Endothelial cell of umbilical vein (primary cell): ENCODE results near the gene FHOD3. TPM values are rescaled to one million over a fixed set of nuclear protein-coding genes. Genes with fewer than 3 reads are reported as not detected.

Experiments used
- BruUV-seq: library from RNA; stranded (reverse); fragments of 400-500 nt; replicated peaks from 2 replicates; lab custom pipeline; 2021; lab: Mats Ljungman, UMichigan
- CTCF ChIA-PET: fragments of 300-600, 350-600 bp; sonication (Branson Sonifier 250); formaldehyde crosslinking; loops from one replicate; lab custom pipeline; 2021; ENCODE audit warnings: antibody characterized with exemption, inconsistent platforms; lab: Charles Lee
- POLR2A ChIA-PET: fragments of 300-600, 350-600 bp; sonication (Branson Sonifier 250); formaldehyde crosslinking; loops from one replicate; lab custom pipeline; 2021; ENCODE audit warnings: antibody characterized with exemption, inconsistent platforms; lab: Charles Lee
- DNase-seq: peaks from one replicate; pipeline ENCODE4 v3.0.0-alpha.2; 2011; ENCODE audit warnings: low read depth, low spot score
- FAIRE-seq: peaks from 2 replicates; lab custom pipeline; 2011; peaks lifted over from hg19 to GRCh38; lab: Jason Lieb, UNC
- H2AFZ ChIP-seq: 2 replicates; pipeline ENCODE4 v1.6.0; 2012; ENCODE audit warnings: low read depth, low read length, control low read depth, inconsistent platforms
- H3K27ac ChIP-seq: 2 replicates; pipeline ENCODE4 v1.5.1; 2011; ENCODE audit warnings: low read depth, mild to moderate bottlenecking, control low read depth, low read length, moderate library complexity; ENCODE audit not compliant: insufficient read depth
- H3K27me3 ChIP-seq, 2 experiments: 2 replicates each; pipeline versions ENCODE4 v1.6.0 to v1.6.1; 2011; ENCODE audit warnings: low read length in 2 of 2, mixed read lengths in 1 of 2; ENCODE audit not compliant: control insufficient read depth in 2 of 2, insufficient read depth in 2 of 2
- H3K36me3 ChIP-seq, 2 experiments: 2 replicates in 1 of 2; 3 replicates in 1 of 2; pipeline ENCODE4 v1.5.1; 2011; ENCODE audit warnings: low read length in 2 of 2, mild to moderate bottlenecking in 1 of 2, moderate library complexity in 1 of 2; ENCODE audit not compliant: control insufficient read depth in 2 of 2, insufficient read depth in 2 of 2; ENCODE audit errors: extremely low read depth in 1 of 2
- H3K4me1 ChIP-seq: 3 replicates; pipeline ENCODE4 v1.5.1; 2011; ENCODE audit warnings: mild to moderate bottlenecking, low read length; ENCODE audit not compliant: control insufficient read depth, insufficient read depth; ENCODE audit errors: extremely low read depth
- H3K4me2 ChIP-seq: 2 replicates; pipeline ENCODE4 v1.6.1; 2011; ENCODE audit warnings: low read length, control low read depth, mixed read lengths; ENCODE audit not compliant: insufficient read depth
- H3K4me3 ChIP-seq, 3 experiments: fragments of 200-600 bp in 1 of 3; sonication (generic), shearing (Covaris generic) in 1 of 3; replicated peaks in 1 of 3; 2 replicates each; pipeline ENCODE4 v1.5.1; 2011 to 2016; ENCODE audit warnings: control low read depth in 3 of 3, low read length in 3 of 3, mild to moderate bottlenecking in 2 of 3, inconsistent platforms in 1 of 3, low read depth in 1 of 3, moderate library complexity in 1 of 3; ENCODE audit not compliant: insufficient read depth in 1 of 3
- H3K79me2 ChIP-seq: 2 replicates; pipeline ENCODE4 v1.6.0; 2012; ENCODE audit warnings: low read length, inconsistent platforms; ENCODE audit not compliant: control insufficient read depth, insufficient read depth
- H3K9ac ChIP-seq: replicated peaks from 2 replicates; pipeline ENCODE3; 2011; ENCODE audit warnings: low read length, control low read depth; ENCODE audit not compliant: insufficient read depth; ENCODE audit errors: extremely low read depth
- H3K9me1 ChIP-seq: replicated peaks from 3 replicates; pipeline ENCODE4 v1.6.0; 2011; ENCODE audit warnings: mild to moderate bottlenecking, low read length; ENCODE audit not compliant: control insufficient read depth, insufficient read depth; ENCODE audit errors: extremely low read depth
- H3K9me3 ChIP-seq: replicated peaks from 2 replicates; pipeline ENCODE4 v1.5.1; 2012; ENCODE audit warnings: low read length, inconsistent platforms; ENCODE audit not compliant: control insufficient read depth, insufficient read depth
- H4K20me1 ChIP-seq: replicated peaks from 2 replicates; pipeline ENCODE3; 2011; ENCODE audit warnings: mild to moderate bottlenecking, low read length; ENCODE audit not compliant: control insufficient read depth, insufficient read depth; ENCODE audit errors: extremely low read depth
- EZH2 ChIP-seq: IDR thresholded peaks from 2 replicates; pipeline ENCODE4 v1.6.1; 2012; ENCODE audit warnings: borderline replicate concordance, low read depth, mild to moderate bottlenecking, moderate library complexity, low read length, inconsistent platforms; ENCODE audit not compliant: severe bottlenecking
- FOS ChIP-seq: IDR thresholded peaks from 2 replicates; pipeline ENCODE4 v1.6.1; 2011; ENCODE audit warnings: mild to moderate bottlenecking, low read length, moderate library complexity, borderline replicate concordance; ENCODE audit not compliant: insufficient read depth
- GATA2 ChIP-seq: IDR thresholded peaks from 2 replicates; pipeline ENCODE4 v1.7.0; 2011; ENCODE audit warnings: low read depth, mild to moderate bottlenecking, moderate library complexity, mixed read lengths, low read length; ENCODE audit not compliant: insufficient read length, insufficient read depth
- JUN ChIP-seq: IDR thresholded peaks from 2 replicates; pipeline ENCODE4 v1.6.1; 2011; ENCODE audit warnings: borderline replicate concordance, low read depth; ENCODE audit not compliant: insufficient read length, insufficient read depth
- MAX ChIP-seq: IDR thresholded peaks from 2 replicates; pipeline ENCODE4 v1.6.1; 2011; ENCODE audit not compliant: insufficient read depth, insufficient read length
- MYC ChIP-seq: IDR thresholded peaks from one replicate; pipeline ENCODE4 v1.6.1; 2011; ENCODE audit warnings: mild to moderate bottlenecking, low read depth, low read length
- POLR2A ChIP-seq: IDR thresholded peaks from 2 replicates; pipeline ENCODE4 v1.6.1; 2012; ENCODE audit warnings: low read depth, mild to moderate bottlenecking, control low read depth, low read length
- POLR2AphosphoS5 ChIP-seq: IDR thresholded peaks from 2 replicates; pipeline ENCODE4 v1.6.1; 2012; ENCODE audit warnings: low read depth, mild to moderate bottlenecking, control low read depth, low read length, moderate library complexity; ENCODE audit not compliant: insufficient read depth
- dilution Hi-C: fragments of 300-500 bp; cut with MboI; formaldehyde crosslinking; loops from one replicate; pipeline ENCODE4 v1.15.0; 2019; ENCODE audit warnings: low sequenced_read_pairs; ENCODE audit not compliant: extremely low pct_ligation_motif_present
- intact Hi-C: fragments of 100-400 bp; cut with micrococcal nuclease; formaldehyde crosslinking; loops from one replicate; pipeline ENCODE4 v1.10.0; 2022
- polyA plus RNA-seq, 4 experiments: library from polyadenylated mRNA; depleted of rRNA in 3 of 4; stranded (reverse) in 3 of 4; unstranded in 1 of 4; fragments of >200 nt; gene quantifications; 2 replicates each; pipeline versions ENCODE4 v1.2.1 to v1.2.3, GENCODE V29; 2011 to 2012; ENCODE audit warnings: missing spikeins in 1 of 4
- total RNA-seq: library from RNA; stranded (reverse); gene quantifications from 2 replicates; pipeline ENCODE4 v1.2.3, GENCODE V29; 2021
- TF ChIP-seq, protein P1 (sequence below), 2 donors: IDR thresholded peaks; 1 replicate in 1 of 2; 2 replicates in 1 of 2; pipeline ENCODE4 v1.5.1; 2011; ENCODE audit warnings: low read length in 2 of 2, mild to moderate bottlenecking in 2 of 2, moderate library complexity in 2 of 2, control low read depth in 1 of 2, inconsistent platforms in 1 of 2, low read depth in 1 of 2; ENCODE audit not compliant: insufficient read depth in 1 of 2; ENCODE audit errors: extremely low read depth in 1 of 2

The FHOD3 gene
- total and polyA plus RNA-seq, 2 donors (not counting 3 experiments of a cell fraction or from before 2014, with no cell fraction given) = 0.06 to 1.5 TPM

- FAIRE-seq (no peak), DNase-seq (no peak)
- H3K9me3 ChIP-seq = no peaks in the 10 kb centered on the region
- ChIA-PET POLR2A (no interaction called here), CTCF (no interaction called here)
- H4K20me1 ChIP-seq = no peaks in the 10 kb centered on the region
- no peak overlapping the region for H3K27ac ChIP-seq
- H3K4me1 ChIP-seq = no peaks in the 10 kb centered on the region
- no peaks in the 10 kb centered on the region for H3K79me2 ChIP-seq
- no peak overlapping the region for H3K9ac ChIP-seq
- dilution Hi-C loops (no loop called here), intact Hi-C loops (no loop called here)
- no peaks in the 10 kb centered on the region for H3K9me1 ChIP-seq
- no peak overlapping the region for H3K4me2 ChIP-seq
- H3K36me3 ChIP-seq = peaks cover 14 to 27% of the 10 kb centered on the region in 2 experiments
- H2AFZ ChIP-seq = no peak overlapping the region
- no TSS peak for BruUV-seq
- H3K4me3 ChIP-seq = no peak overlapping the region
- no peak for TF ChIP-seq MYC
- no peak for TF ChIP-seq FOS
- no peak for TF ChIP-seq MAX
- TF ChIP-seq, protein P1, sequence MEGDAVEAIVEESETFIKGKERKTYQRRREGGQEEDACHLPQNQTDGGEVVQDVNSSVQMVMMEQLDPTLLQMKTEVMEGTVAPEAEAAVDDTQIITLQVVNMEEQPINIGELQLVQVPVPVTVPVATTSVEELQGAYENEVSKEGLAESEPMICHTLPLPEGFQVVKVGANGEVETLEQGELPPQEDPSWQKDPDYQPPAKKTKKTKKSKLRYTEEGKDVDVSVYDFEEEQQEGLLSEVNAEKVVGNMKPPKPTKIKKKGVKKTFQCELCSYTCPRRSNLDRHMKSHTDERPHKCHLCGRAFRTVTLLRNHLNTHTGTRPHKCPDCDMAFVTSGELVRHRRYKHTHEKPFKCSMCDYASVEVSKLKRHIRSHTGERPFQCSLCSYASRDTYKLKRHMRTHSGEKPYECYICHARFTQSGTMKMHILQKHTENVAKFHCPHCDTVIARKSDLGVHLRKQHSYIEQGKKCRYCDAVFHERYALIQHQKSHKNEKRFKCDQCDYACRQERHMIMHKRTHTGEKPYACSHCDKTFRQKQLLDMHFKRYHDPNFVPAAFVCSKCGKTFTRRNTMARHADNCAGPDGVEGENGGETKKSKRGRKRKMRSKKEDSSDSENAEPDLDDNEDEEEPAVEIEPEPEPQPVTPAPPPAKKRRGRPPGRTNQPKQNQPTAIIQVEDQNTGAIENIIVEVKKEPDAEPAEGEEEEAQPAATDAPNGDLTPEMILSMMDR (IDR thresholded peaks at IDR 0.05; ENCODE audit: extremely low read depth in 1 of 2, insufficient read depth in 1 of 2, low read depth in 1 of 2, low read length in 2 of 2) = no peak
- TF ChIP-seq EZH2 = no peak
- no peak for TF ChIP-seq GATA2
- no peak for TF ChIP-seq JUN
- TF ChIP-seq POLR2AphosphoS5 = no peak
- TF ChIP-seq POLR2A = no peak
- H3K27me3 ChIP-seq = no peaks in the 10 kb centered on the region
These were observed 495.2 kb downstream of the FHOD3 start for GRCh38 chr18:36792634-36793283.
